Fibroblast of villous mesenchyme (primary cell): ENCODE measurements around the gene AGBL3. TPM values are rescaled to one million over a fixed set of nuclear protein-coding genes. Genes with fewer than 3 reads are reported as not detected.

Experiments used
- DNase-seq: peaks from one replicate; pipeline ENCODE4 v3.0.0-alpha.2; 2010; ENCODE audit warnings: low read depth
- H3K4me3 ChIP-seq: 2 replicates; pipeline ENCODE4 v1.5.1; 2011; ENCODE audit warnings: low read depth, mild to moderate bottlenecking, low read length
- total RNA-seq: library from RNA; depleted of rRNA; stranded (reverse); fragments of >200 nt; gene quantifications from 2 replicates; pipeline ENCODE4 v1.2.3, GENCODE V29; 2012
- TF ChIP-seq, protein P1 (sequence below): IDR thresholded peaks from 2 replicates; pipeline ENCODE4 v1.5.1; 2012; ENCODE audit warnings: low read depth, mild to moderate bottlenecking, low read length; ENCODE audit not compliant: insufficient read depth

Gene AGBL3
- total RNA-seq, 1 donor, result 1.3 TPM

GRCh38 chr7:135151132-135151531 lies 164.8 kb downstream of the AGBL3 start:
- DNase-seq, result no peak
- H3K4me3 ChIP-seq, result no peak overlapping the region
- TF ChIP-seq, protein P1, sequence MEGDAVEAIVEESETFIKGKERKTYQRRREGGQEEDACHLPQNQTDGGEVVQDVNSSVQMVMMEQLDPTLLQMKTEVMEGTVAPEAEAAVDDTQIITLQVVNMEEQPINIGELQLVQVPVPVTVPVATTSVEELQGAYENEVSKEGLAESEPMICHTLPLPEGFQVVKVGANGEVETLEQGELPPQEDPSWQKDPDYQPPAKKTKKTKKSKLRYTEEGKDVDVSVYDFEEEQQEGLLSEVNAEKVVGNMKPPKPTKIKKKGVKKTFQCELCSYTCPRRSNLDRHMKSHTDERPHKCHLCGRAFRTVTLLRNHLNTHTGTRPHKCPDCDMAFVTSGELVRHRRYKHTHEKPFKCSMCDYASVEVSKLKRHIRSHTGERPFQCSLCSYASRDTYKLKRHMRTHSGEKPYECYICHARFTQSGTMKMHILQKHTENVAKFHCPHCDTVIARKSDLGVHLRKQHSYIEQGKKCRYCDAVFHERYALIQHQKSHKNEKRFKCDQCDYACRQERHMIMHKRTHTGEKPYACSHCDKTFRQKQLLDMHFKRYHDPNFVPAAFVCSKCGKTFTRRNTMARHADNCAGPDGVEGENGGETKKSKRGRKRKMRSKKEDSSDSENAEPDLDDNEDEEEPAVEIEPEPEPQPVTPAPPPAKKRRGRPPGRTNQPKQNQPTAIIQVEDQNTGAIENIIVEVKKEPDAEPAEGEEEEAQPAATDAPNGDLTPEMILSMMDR, result no peak

DNA sequence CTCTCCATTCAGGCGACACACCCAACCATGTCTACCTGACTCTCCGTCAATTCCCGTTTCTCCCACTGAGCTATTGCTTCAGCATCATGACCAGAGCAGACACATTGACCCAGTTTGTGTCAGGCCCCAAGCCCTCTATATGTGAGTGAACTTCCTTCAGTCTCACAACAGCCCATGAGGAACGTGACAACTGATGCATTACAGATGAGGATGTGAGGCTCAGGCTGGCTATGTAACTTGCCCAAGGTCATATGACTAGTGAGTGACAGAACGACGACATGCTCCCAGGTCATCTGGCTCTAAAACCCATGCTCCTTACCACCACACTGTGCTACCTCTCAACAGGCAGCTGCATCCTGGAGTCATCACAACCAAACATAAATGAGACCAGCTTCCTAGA lies 165.2 kb downstream of the AGBL3 start:
- TF ChIP-seq, protein P1, result no peak
- no peak overlapping the region for H3K4me3 ChIP-seq
- DNase-seq, result no peak

DNA sequence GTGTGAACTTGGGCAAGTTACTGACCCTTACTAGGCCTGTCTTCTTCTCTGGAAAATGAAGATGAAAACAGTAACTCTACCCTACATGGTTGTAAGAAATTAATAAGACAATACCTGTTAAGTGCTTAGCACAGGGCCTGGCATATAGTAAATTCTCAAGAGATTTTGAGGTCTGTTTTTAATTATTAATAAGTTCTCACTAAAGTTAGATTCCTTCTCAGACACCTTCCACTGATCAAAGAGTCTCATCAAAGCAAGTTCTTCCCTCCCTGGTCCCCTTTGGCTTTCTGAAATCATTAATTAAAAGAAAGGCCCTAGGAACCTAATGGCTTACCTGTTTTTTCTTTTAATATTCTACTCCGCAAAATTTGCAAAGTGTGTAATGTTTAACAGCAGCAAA lies 166.1 kb downstream of the AGBL3 start:
- H3K4me3 ChIP-seq, result no peak overlapping the region
- no peak for DNase-seq
- TF ChIP-seq, protein P1, result no peak

- DNase-seq, result no peak
- H3K4me3 ChIP-seq, result no peak overlapping the region
- TF ChIP-seq, protein P1, result no peak
These were observed 168.4 kb downstream of the AGBL3 start for GRCh38 chr7:135154734-135155133.

- TF ChIP-seq, protein P1, result no peak
- no peak for DNase-seq
- H3K4me3 ChIP-seq, result no peak overlapping the region
These were observed 170.0 kb downstream of the AGBL3 start for GRCh38 chr7:135156290-135156689.

DNA sequence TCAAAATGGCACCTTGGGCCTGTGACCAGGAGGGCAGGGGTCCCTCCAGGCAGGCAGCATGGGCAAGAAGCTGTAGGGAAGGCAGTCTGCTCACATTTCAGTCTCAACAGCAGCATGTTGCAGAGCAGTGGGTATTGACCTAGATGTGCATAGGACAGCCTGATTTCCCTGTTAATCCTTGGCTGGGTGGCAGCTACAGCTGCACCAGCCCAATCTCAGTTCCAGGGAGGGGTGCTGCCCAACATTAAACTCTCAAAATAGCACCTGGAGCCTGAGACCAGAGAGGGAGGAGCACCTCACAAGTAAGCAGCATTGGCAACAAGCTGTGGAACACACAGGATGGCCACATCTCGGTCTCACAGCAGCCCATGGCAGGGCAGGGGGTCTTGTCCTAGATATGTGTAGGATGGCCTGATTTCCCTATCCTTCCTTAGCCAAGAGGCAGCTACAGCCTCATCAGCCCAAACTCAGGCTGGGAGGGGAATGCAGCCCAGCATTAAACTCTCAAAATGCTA lies 171.9 kb downstream of the AGBL3 start:
- DNase-seq, result no peak
- H3K4me3 ChIP-seq, result no peak overlapping the region
- TF ChIP-seq, protein P1, result no peak

DNA sequence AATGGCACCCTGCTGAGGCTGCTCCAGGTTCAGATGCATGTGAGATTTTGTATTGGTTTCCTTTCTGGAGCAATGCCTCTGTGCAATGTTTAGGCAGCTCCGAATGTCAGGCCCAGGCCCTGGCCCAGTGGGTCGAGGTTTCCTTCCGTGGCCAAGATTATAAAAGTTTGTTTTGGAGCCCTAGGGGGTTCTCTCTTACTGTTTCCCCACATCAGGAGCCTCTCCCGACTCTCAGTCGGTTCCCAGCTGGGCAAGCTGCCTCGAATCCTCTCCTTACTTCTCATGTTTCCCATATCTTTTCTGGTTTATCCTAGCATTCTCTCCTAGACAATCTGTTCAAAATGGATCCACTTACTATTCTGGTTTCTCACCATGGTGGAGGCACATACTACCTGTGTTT lies 172.6 kb downstream of the AGBL3 start:
- no peak overlapping the region for H3K4me3 ChIP-seq
- TF ChIP-seq, protein P1, result no peak
- no peak for DNase-seq
